ENCODE results near the gene WWC2. TPM values are rescaled to one million over a fixed set of nuclear protein-coding genes. Genes with fewer than 3 reads are reported as not detected.

The WWC2 gene
- polyA plus RNA-seq, 2 of the 4 experiments (the other 2 are of a cell fraction), result 14.9 to 26.9 TPM

GRCh38 chr4:183240581-183241321, 141.7 kb downstream of the WWC2 start (continued):
- no peak for TF ChIP-seq JUNB (IDR thresholded peaks at IDR 0.05)
- TF ChIP-seq HOXB13 (CRISPR knock-in tag; IDR thresholded peaks at IDR 0.05; ENCODE audit: low read depth), result no peak
- TF ChIP-seq SREBF2 (IDR thresholded peaks at IDR 0.05), result no peak
- no peak for TF ChIP-seq POLR2A (IDR thresholded peaks at IDR 0.05; ENCODE audit: low read length)
- no peak for TF ChIP-seq CTCF (IDR thresholded peaks at IDR 0.05)
- TF ChIP-seq, protein P1, sequence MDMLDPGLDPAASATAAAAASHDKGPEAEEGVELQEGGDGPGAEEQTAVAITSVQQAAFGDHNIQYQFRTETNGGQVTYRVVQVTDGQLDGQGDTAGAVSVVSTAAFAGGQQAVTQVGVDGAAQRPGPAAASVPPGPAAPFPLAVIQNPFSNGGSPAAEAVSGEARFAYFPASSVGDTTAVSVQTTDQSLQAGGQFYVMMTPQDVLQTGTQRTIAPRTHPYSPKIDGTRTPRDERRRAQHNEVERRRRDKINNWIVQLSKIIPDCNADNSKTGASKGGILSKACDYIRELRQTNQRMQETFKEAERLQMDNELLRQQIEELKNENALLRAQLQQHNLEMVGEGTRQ (IDR thresholded peaks at IDR 0.05), result no peak

DNA sequence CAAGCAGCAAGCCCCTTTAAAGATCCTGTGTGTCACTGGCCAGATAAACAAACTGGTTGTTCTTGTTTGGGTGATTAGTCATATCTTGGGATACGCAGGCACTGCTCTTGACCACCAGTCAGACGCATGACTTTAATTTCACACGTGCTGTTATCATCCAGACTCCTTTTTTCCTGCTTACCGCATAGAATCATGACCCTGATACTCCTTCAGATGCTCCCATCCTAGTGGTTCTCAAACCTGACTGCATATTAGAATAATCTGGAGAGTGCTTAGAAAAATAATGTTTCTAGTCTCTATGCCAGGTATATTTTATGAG, 142.2 kb downstream of the WWC2 start:
- H3K27ac ChIP-seq, result no peak overlapping the region; a peak in 1 of 6 replicates
- no peak for TF ChIP-seq RCOR1 (IDR thresholded peaks at IDR 0.05; ENCODE audit: low read depth, low read length)
- no peak for TF ChIP-seq FOSB (CRISPR knock-in tag; IDR thresholded peaks at IDR 0.05)
- no peak for TF ChIP-seq BCL3 (IDR thresholded peaks at IDR 0.05)
- no peak for TF ChIP-seq NFE2L2 (conservative IDR thresholded peaks at IDR 0.05; ENCODE audit: low read length)
- no peak for TF ChIP-seq FOSL2 (IDR thresholded peaks at IDR 0.05)
- no peak for TF ChIP-seq FOSL2 (CRISPR knock-in tag; IDR thresholded peaks at IDR 0.05)
- no peak for TF ChIP-seq GATA3 (IDR thresholded peaks at IDR 0.05; ENCODE audit: borderline replicate concordance)
- no peak for TF ChIP-seq CHD2 (IDR thresholded peaks at IDR 0.05; ENCODE audit: low read length, partially characterized antibody)
- no peak for TF ChIP-seq ZSCAN20 (CRISPR knock-in tag; IDR thresholded peaks at IDR 0.05)
- no peak for TF ChIP-seq JUN (IDR thresholded peaks at IDR 0.05)
- no peak for TF ChIP-seq SREBF2 (IDR thresholded peaks at IDR 0.05)
- no peak for TF ChIP-seq MAX (IDR thresholded peaks at IDR 0.05)
- TF ChIP-seq MAZ (IDR thresholded peaks at IDR 0.05; ENCODE audit: borderline replicate concordance, low read depth, low read length), result no peak
- no peak for TF ChIP-seq POLR2A (IDR thresholded peaks at IDR 0.05; ENCODE audit: low read length)
- TF ChIP-seq, protein P2, sequence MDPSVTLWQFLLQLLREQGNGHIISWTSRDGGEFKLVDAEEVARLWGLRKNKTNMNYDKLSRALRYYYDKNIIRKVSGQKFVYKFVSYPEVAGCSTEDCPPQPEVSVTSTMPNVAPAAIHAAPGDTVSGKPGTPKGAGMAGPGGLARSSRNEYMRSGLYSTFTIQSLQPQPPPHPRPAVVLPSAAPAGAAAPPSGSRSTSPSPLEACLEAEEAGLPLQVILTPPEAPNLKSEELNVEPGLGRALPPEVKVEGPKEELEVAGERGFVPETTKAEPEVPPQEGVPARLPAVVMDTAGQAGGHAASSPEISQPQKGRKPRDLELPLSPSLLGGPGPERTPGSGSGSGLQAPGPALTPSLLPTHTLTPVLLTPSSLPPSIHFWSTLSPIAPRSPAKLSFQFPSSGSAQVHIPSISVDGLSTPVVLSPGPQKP (IDR thresholded peaks at IDR 0.05; ENCODE audit: low read depth, low read length), result no peak
- TF ChIP-seq EHF (CRISPR knock-in tag; IDR thresholded peaks at IDR 0.05), result no peak
- TF ChIP-seq HMGXB4 (CRISPR knock-in tag; IDR thresholded peaks at IDR 0.05; ENCODE audit: borderline replicate concordance), result no peak
- no peak for TF ChIP-seq ESRRA (IDR thresholded peaks at IDR 0.05; ENCODE audit: borderline replicate concordance, low read length)
- TF ChIP-seq ZFP36 (IDR thresholded peaks at IDR 0.05; ENCODE audit: borderline replicate concordance, partially characterized antibody), result no peak
- peak overlapping the region; percentile 21; the same call in 2 of the 3 replicates for H3K4me2 ChIP-seq
- H3K9me3 ChIP-seq, result peaks cover 5% of the 10 kb centered on the region; the same call in 1 of the 3 replicates
- no peak for FAIRE-seq
- peak in 1 of 2 experiments; percentile 11 for DNase-seq (ENCODE audit: low read depth in 1 of 2, low spot score in 1 of 2)
- CTCF ChIA-PET, result no interaction called here
- peak in 1 of 2 experiments; percentile 56; a peak in 3 of 6 replicates for ATAC-seq
- WGBS (ENCODE audit: missing lambda C conversion rate), result 58% methylated on average over 4 of the region's 4 CpGs
- peaks cover 24% of the 10 kb centered on the region for H3K4me1 ChIP-seq
- H3K4me3 ChIP-seq, result no peak overlapping the region
- POLR2A ChIA-PET, result no interaction called here

All from A549 (cell line).